HG02970 (cell line): ENCODE results near the gene FUT2.
"Not testable (repeated sequence)": the region's sequence is repeated elsewhere in the genome, so short reads cannot be mapped to it uniquely, and the experiment has no call there.

Source experiments
- ATAC-seq: cut with Tn5 transposase; IDR thresholded peaks from one replicate; pipeline ENCODE4 v1.9.1; 2021; ENCODE audit warnings: mild to moderate bottlenecking, moderate library complexity, moderate number of reproducible peaks; ENCODE audit not compliant: unreplicated experiment, low FRiP score

FUT2 gene

GRCh38 chr19:48670699-48671445 lies 24.9 kb upstream of the FUT2 start:
- ATAC-seq = no peak

DNA sequence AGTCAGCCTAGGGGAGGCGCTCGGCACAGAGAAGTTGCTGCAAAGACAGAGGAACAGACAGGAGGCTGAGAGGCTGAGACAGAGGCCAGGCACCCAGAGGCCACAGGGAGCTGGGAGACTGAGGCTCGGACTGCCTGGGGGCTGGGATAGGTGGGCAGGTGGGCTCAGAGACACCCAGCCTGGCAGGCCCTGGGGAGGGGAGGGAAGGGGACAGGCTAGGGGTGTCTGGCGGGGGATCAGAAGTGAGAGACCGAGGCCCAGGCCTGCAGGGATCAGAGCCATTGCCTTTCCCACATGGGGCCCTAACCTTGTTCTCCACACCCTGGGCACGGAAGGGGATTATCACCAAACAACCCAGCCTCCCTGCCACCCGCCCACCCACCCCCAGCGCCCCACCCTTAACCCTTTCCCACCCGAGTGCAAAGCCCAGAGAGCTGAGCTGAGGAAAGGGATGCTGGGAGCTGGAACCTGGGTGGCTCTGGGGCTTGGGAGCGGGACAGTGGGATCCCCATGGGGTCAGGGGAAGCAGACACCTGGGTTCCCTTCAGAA lies 24.2 kb upstream of the FUT2 start:
- no peak for ATAC-seq

GRCh38 chr19:48672994-48673393 lies 22.8 kb upstream of the FUT2 start, which contains the start of gene NTN5:
NTN5 (minus strand) TSS chr19:48673017; CDS start chr19:48670986, 2,031 bp downstream.
- no peak for ATAC-seq

DNA sequence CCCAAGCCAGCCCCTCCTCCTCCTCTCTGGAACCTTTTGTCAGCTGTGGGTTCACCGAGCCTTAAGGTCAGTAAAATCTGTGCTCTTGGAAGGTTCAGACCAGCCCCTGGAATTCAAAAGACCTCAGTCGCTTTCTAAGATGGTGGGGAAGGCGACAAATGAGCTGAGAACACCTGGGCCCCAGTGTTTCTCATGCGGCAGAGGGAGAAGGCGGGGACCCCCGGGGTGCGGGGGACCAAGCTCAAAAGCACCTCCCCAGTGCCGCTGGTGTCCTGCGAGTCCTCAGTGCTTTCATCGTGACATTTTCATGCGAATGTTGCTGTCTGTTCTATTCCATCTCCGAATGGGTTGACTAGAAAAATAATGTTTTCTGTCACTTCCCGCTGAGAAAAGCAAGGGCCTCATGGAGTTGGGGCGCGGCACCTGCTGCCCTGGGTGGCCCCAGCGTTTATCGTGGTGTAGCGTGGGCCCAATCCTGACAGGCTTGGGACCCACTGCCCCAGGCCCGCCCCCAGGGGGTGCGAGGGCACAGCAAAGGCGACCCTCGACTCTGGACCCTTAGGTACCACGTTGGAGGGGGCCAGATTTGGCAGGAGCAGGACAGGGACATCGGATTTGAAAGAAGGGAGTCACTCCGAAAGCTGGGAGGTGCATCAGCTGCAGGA lies 22.2 kb upstream of the FUT2 start:
- ATAC-seq = no peak

- ATAC-seq = no peak
Observed at GRCh38 chr19:48674216-48674809, 21.5 kb upstream of the FUT2 start.

DNA sequence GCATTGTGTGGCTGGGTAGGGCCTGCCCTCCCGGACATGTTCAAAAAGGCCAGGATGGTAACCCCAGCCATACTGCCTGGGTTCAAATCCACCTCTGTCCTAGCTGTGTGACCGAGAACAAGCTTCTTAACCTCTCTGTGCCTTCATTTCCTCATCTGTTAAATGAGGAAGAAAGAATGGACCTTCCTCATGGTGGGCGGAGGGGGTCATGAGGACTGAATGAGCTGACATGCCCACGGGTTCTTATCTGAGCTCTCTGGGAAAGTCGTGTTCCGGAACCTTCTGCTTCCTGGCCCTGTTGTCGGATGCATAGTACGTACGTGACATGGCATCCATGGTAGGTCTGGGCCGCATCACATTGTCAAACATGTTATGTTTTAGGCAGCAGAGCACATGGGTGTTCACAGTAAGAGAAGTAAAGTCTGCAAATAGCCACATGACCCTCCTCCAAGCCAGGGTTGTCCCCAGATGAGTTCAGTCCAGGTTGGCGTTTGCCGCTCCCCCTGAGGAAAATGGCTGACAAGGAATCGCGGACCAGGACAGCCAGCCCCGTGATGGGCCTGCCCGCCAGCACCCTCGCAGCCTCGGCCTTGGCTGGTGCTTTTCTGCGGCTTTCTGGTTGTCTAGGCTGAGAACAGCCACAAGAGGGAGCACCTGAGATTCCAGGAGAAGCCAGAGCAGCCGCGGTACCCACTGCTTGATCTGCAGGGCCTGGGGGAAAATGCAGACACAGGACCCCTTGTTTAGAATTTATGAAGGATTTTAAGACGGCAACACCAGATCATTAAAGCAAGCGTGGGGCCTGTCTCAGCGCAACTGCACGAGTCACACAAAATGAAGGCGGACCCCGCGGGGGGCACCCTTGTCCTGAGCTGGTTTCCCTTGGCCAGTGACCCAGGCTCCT lies 20.6 kb upstream of the FUT2 start:
- ATAC-seq = no peak

DNA sequence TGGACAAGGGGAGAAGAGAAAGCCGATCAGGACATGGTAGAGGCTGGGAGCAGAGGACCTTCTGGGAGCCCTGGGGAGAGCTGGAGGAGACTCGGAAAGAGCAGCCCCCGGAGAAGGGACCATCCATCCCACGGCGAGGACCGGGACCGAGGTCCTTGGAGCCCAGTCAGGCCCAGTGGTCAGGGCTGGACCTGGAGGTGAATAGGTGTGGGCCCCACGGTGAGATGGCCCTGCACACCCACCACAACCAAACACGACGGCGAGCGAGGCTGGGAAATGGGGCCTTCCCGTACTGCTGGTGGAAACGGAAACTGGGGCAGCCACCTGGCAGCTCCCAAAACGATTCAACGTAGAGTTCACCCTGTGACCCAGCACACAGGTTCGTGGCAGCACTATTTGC lies 19.3 kb upstream of the FUT2 start:
- no peak for ATAC-seq

DNA sequence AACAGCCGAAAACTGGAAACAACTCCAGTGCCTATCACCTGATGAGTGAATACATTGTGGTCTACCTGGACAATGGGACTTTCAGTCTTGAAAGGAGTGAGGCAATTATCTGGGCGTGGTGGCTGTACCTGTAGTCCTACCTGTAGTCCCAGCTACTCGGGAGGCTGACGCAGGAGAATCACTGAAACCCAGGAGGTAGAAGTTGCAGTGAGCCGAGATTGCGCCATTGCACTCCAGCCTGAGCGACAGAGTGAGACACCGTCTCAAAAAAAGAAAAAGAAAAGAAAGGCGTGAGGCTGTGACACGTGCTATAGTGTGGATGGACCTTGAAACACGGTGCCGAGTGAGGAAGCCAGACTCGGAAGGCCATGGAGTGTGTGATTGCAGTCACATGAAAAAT lies 18.9 kb upstream of the FUT2 start:
- no peak for ATAC-seq

DNA sequence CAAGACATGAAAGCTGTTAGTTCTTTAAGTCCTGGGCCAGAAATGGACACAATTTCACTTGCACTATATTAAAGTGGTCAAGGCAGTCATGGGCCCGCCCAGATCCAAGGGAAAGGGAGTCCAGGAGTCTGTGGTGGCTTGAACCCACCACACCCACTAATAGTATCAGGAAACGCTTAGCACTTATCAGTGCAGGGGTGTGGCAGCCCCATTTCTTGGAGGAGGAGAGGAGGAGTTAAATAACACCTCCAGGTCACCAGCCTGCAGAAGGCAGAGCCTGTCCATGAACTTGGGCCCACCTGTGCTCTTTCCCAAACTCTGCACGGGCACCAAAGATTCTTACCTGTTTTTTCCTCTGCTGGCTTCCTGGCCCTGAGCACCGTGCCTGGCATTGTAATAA lies 17.6 kb upstream of the FUT2 start:
- ATAC-seq = no peak

DNA sequence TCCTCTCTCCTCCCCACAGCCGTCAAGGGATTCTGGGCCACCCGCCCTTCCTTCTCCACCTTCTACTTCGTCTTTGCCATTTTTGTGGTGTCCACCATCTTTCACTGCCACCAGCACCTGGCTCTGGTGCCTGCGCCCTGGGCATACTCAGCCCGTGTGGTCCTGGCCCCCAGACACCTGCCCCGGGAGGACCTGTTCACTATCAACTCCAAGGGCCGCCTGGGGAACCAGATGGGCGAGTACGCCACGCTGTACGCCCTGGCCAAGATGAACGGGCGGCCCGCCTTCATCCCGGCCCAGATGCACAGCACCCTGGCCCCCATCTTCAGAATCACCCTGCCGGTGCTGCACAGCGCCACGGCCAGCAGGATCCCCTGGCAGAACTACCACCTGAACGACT lies 15.8 kb upstream of the FUT2 start:
- not testable (repeated sequence) for ATAC-seq

- ATAC-seq = no peak
Observed at GRCh38 chr19:48680436-48681126, 15.2 kb upstream of the FUT2 start.

GRCh38 chr19:48681127-48681470 lies 14.7 kb upstream of the FUT2 start:
- no peak for ATAC-seq

GRCh38 chr19:48683349-48683748 lies 12.4 kb upstream of the FUT2 start:
- no peak for ATAC-seq

- no peak for ATAC-seq
Observed at GRCh38 chr19:48685583-48685982, 10.2 kb upstream of the FUT2 start.

DNA sequence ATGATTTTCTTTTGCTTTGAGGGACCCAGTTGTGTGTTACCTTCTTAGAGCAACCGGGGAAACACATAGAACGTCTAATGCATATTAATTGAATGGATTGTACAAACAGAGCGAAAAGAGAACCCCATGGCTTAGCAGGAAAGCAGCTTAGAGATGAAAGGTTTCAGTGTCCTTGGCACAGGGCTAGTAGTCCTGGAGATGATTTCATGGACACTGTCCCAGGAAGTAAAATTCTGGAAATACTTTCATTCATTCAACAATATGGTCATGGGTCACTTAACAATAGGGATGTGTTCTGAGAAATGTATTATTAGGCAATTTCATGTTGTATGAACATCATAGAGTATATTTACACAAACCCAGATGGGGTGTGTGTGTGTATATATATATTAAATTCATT lies 9.7 kb upstream of the FUT2 start:
- ATAC-seq = no peak

- ATAC-seq = not testable (repeated sequence)
Observed at GRCh38 chr19:48686637-48687036, 9.1 kb upstream of the FUT2 start.

- no peak for ATAC-seq
Observed at GRCh38 chr19:48687776-48688175, 8.0 kb upstream of the FUT2 start.

DNA sequence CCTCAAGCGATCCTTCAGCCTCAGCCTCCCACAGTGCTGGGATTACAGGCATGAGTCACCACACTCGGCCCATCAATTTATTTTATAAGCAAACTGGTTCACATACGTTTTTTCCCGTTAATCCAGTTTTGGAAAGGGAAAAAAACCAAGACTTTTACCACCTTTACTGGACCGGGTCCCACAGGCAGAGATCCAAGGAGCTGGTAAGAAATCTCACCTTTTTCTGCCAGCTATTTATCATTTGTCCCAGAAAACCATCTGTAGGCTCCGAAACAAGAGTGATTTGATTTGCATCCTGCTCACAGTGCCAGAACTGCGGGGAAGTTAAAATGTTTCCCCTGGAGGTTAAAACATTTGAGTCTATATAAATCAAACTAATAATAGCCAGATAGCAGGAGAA lies 6.3 kb upstream of the FUT2 start:
- no peak for ATAC-seq

GRCh38 chr19:48693629-48694028 lies 2.1 kb upstream of the FUT2 start:
- ATAC-seq = not testable (repeated sequence)
